GM10266 (cell line): ENCODE data around the gene DUSP16.
A peak's percentile ranks its signal among the peaks of the same experiment; 100 is the strongest.

ENCODE experiments used
- DNase-seq: peaks from one replicate; pipeline ENCODE4 v3.0.0; 2012; ENCODE audit errors: extremely low spot score
- CTCF ChIP-seq: IDR thresholded peaks from 2 replicates; pipeline ENCODE4 v1.5.1; 2012; ENCODE audit warnings: mild to moderate bottlenecking, low read depth; ENCODE audit not compliant: control insufficient read depth, insufficient read depth; ENCODE audit errors: missing control alignments

The DUSP16 gene

DNA sequence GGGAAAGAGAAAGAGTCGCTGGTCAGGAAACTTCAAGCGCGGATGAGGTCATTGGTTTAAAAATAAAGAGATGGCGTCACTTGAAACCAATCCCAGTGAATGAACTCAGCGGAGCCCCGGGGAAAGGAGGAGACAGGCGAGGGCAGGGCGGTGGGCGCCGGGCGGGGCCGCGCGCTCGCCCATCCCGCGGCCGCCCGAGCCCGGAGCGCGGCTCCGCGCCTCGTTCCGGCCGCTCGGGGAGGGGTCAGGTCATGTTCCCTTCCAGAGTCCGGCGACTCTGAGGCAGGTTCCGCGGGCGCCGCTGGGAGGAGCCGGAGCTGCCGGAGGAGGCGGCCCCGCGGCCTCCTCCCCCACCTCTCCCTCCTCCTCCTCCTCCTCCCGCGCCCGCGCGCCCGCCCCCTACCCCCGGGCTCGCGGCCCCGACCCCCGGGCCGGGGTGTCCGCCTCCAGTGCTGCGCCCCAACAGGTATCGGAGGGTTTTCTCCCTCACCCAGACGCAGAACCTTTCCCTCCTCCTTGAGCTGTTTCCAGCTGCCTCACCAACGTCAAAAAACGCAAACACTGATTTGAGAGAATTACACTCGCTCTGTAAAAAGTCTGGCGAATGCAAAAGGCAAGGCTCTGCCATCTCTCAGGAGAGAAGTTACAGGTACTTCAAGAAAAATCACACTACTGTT lies at the start of gene DUSP16:
DUSP16 (minus strand) TSS at position 279 of the 677 bp plus-strand sequence. CDS start 41,765 bp downstream, outside the sequence.
- peak; percentile 96 for DNase-seq
- no peak for TF ChIP-seq CTCF

DNA sequence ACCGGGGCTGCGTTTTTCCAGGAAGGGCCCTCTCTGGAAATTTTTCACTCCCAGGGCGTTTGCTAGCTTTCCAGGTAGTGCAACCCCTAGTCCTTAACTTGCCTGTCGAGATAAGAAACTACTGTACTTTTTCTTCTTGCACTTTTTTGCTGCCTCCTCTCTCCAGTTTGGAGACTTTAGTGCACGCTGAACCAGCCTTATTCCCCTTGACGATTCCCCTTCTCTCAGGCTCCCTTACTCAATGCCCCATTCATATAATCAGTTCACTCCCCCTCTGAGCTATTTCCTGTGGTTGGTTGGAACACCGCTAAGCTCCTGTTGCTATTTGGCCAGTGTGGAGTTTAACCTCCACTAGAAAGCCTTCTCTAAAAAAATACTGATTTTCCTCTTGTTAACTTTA lies 49.7 kb upstream of the DUSP16 start:
- no peak for DNase-seq
- no peak for TF ChIP-seq CTCF

GRCh38 chr12:12611512-12612306 lies 49.0 kb upstream of the DUSP16 start, which contains the start of gene CREBL2:
Gene CREBL2, plus strand, starts transcription at chr12:12611876. Its CDS starts 297 bp downstream, at chr12:12612173.
- peak; percentile 84 for DNase-seq
- no peak for TF ChIP-seq CTCF

- no peak for DNase-seq
- no peak for TF ChIP-seq CTCF
Measured at GRCh38 chr12:12610711-12611110, 48.0 kb upstream of the DUSP16 start.

GRCh38 chr12:12609692-12610091 lies 47.0 kb upstream of the DUSP16 start:
- TF ChIP-seq CTCF, result no peak
- DNase-seq, result no peak

DNA sequence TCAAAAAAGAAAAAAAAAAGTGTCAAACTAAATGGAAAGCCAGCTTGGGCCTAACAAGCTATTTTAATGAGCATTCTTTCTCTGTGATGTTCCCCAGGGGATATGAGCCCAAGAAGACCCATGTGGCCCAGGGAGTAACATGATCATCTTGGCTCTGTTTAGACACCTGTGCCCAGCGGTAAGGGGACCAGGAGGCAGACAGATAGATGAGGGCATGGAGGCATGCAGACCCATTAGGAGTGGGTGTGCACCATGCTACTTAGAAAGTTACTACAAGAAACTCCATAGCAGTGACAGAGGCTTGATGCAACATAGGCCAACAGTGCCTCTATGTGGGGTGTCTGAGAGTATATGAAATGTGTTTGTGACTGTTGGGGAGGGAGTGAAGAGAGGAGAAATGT lies 45.9 kb upstream of the DUSP16 start:
- DNase-seq, result peak; percentile 59
- peak; percentile 60 for TF ChIP-seq CTCF
